AG04449 (cell line): Measurements from ENCODE around the gene NR6A1.
"Not testable (repeated sequence)": the region's sequence is repeated elsewhere in the genome, so short reads cannot be mapped to it uniquely, and the experiment has no call there.

Experiments used
- CTCF ChIA-PET: fragments of 350-600 bp; formaldehyde crosslinking; extraction: SDS; loops from one replicate; lab custom pipeline; 2021; ENCODE audit warnings: antibody characterized with exemption; lab: Yijun Ruan, JAX
- POLR2A ChIA-PET: fragments of 400-600, 350-600 bp; formaldehyde crosslinking; extraction: SDS; loops from one replicate; lab custom pipeline; 2020; ENCODE audit warnings: antibody characterized with exemption, inconsistent platforms; lab: Yijun Ruan, JAX
- DNase-seq: peaks from one replicate; pipeline ENCODE4 v3.0.0-alpha.2; 2010; ENCODE audit warnings: low read depth, low spot score
- H3K4me3 ChIP-seq: 2 replicates; pipeline ENCODE4 v1.5.1; 2011; ENCODE audit warnings: low read depth, mild to moderate bottlenecking, control low read depth, low read length
- TF ChIP-seq, protein P1 (sequence below): IDR thresholded peaks from one replicate; pipeline ENCODE4 v1.5.1; 2011; ENCODE audit warnings: mild to moderate bottlenecking, moderate library complexity, low read length, control low read depth, inconsistent platforms; ENCODE audit not compliant: insufficient read depth; ENCODE audit errors: missing control alignments

Gene NR6A1

DNA sequence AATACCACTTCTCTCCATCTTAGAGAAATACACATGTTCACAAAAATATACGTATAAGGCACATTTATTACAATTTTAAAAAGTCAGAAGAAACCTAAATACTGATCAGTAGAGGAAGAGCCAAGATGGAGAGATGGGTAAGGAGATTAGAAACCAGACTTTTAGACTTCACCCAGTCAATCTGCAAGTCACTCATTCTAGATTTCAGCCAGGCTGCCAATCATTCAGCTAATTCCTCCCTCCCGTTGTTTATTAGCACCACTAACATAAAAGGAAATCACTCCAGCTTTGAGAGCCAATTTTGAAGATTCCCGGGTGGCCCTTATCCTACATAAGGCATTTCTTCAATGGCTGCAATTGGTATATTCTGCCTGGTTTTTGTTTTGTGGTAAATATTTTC lies 154.2 kb downstream of the NR6A1 start:
- DNase-seq = no peak
- POLR2A ChIA-PET = interaction anchor here (1.0 kb wide), 1 partner anchor 42 kb away, joined by 4 read pairs; no protein-coding TSS in a partner anchor
- no peak overlapping the region for H3K4me3 ChIP-seq
- CTCF ChIA-PET = interaction anchor here (0.6 to 10.7 kb wide), 56 partner anchors 11 to 235 kb away, joined by 3 to 395 read pairs (median 8); partner anchors contain the start of gene NR6A1
- TF ChIP-seq, protein P1, sequence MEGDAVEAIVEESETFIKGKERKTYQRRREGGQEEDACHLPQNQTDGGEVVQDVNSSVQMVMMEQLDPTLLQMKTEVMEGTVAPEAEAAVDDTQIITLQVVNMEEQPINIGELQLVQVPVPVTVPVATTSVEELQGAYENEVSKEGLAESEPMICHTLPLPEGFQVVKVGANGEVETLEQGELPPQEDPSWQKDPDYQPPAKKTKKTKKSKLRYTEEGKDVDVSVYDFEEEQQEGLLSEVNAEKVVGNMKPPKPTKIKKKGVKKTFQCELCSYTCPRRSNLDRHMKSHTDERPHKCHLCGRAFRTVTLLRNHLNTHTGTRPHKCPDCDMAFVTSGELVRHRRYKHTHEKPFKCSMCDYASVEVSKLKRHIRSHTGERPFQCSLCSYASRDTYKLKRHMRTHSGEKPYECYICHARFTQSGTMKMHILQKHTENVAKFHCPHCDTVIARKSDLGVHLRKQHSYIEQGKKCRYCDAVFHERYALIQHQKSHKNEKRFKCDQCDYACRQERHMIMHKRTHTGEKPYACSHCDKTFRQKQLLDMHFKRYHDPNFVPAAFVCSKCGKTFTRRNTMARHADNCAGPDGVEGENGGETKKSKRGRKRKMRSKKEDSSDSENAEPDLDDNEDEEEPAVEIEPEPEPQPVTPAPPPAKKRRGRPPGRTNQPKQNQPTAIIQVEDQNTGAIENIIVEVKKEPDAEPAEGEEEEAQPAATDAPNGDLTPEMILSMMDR = no peak

DNA sequence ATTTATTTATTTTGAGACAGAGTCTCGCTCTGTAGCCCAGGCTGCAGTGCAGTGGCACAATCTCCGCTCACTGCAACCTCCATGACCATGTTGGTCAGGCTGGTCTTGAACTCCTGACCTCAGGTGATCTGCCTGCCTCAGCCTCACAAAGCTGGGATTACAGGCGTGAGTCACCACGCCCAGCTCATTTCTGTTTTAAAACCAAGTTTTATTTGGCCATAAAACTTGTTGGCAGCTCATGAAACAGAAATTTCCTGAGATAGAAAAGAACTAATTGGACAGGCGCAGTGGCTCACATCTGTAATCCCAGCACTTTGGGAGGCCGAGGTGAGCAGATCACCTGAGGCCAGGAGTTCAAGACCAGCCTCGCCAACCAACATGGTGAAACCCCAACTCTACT lies 155.3 kb downstream of the NR6A1 start:
- DNase-seq, H3K4me3 ChIP-seq, POLR2A ChIA-PET: not testable (repeated sequence)
- CTCF ChIA-PET = interaction anchor here (1.2 to 10.7 kb wide), 17 partner anchors 10 to 195 kb away, joined by 3 to 395 read pairs (median 23); partner anchors contain the start of gene NR6A1

DNA sequence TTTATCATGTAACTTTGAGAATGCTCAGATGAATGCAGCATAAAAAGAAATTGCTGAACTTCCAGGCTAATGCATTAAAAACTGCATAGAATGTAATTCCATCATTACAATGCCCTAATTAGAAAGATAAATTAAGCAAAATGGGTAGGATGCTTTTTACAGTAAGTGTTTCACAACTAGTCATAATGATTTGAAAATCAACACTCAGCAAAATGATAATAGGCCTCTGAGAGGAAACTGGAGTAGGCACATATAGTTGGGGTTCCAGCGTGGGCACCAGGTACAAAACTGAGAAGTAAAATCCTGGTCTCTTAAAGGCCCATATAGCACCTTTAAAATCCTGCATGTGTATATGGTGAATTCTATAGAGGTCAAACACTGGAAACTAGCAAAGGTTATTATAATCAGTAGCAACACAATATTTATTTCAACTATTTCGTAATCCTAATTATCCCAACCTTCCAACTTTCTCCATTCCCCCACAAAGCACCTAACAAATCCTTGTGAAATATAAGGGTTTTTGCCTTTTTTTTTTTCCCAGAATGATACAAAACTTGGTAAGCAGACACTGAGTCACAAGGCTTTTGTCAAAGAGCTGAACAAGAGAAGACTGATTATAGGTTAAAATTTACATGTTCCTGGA lies 155.9 kb downstream of the NR6A1 start:
- TF ChIP-seq, protein P1 = no peak
- no peak overlapping the region for H3K4me3 ChIP-seq
- CTCF ChIA-PET = interaction anchor here (1.2 to 10.7 kb wide), 17 partner anchors 9 to 195 kb away, joined by 3 to 395 read pairs (median 23); partner anchors contain the start of gene NR6A1
- POLR2A ChIA-PET = no interaction called here
- no peak for DNase-seq

DNA sequence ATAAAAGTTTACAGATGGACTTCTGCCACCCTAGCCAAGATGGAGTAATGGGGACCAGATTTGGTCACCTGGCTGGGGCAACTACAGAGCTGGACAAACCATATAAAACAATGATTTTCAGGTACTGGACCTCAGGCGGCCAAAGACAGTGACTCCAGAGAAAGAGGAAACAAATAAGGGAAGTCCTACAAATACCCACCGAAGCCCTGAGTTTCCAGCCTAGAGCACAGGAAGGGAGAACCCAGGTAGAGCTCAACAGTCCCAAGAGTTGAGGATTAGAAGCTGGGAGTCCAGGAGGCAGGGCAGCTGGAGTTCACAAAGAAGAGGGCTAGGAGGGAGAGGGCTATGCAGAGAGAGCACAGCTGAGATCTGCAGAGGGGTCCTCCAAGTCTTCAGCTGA lies 157.3 kb downstream of the NR6A1 start:
- CTCF ChIA-PET = interaction anchor here (0.7 to 10.7 kb wide), 9 partner anchors 14 to 203 kb away, joined by 3 to 395 read pairs (median 11); no protein-coding TSS in a partner anchor
- POLR2A ChIA-PET = no interaction called here
- TF ChIP-seq, protein P1 = no peak
- DNase-seq = no peak
- no peak overlapping the region for H3K4me3 ChIP-seq

DNA sequence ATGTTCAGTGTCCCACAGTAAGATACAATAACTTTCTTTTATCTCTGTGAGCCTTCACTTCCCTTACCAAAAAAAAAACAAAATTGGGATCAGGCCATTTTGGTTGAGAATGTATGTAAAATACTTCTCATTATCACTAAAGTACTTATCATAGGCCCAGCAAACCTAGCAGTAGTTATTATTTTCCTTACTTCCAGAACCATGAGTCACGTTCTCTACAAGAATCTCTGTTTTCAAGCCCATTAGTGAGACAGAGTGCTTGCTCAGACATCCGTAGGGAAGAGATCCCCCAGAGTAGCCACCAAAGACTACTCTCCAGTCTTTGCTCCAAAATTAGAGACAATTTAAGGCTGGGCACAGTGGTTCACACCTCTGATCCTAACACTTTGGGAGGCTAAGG lies 160.0 kb downstream of the NR6A1 start:
- no peak overlapping the region for H3K4me3 ChIP-seq
- DNase-seq = no peak
- ChIA-PET POLR2A (no interaction called here), CTCF (interaction anchor here (0.5 to 10.7 kb wide), 3 partner anchors 12 to 152 kb away, joined by 3 to 395 read pairs (median 97); no protein-coding TSS in a partner anchor)
- TF ChIP-seq, protein P1 = no peak

DNA sequence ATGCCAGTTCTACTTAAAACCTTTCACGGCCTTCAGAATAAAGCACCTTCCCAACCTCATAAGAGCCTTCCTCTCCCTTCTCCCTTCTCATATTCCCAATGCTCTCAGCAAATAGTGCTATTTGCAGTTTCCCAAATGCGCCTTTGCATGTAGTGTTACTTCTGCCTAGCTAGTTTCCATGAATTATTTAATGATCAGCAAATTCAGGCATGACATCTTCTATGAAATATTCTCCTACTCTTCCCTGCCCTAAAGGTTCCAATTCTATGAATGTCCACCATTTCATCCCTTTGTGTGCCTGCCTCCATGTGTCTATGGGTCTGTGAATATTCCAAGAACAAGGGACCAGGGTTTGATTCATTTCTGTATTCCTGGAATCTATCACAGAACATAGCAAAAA lies 165.1 kb downstream of the NR6A1 start:
- DNase-seq = no peak
- TF ChIP-seq, protein P1 = no peak
- CTCF ChIA-PET = interaction anchor here (1.2 to 5.6 kb wide), 3 partner anchors 10 to 137 kb away, joined by 3 to 46 read pairs (median 4); no protein-coding TSS in a partner anchor
- POLR2A ChIA-PET = no interaction called here
- no peak overlapping the region for H3K4me3 ChIP-seq
